ENCODE measurements around the gene GALK1.

GALK1 gene

DNA sequence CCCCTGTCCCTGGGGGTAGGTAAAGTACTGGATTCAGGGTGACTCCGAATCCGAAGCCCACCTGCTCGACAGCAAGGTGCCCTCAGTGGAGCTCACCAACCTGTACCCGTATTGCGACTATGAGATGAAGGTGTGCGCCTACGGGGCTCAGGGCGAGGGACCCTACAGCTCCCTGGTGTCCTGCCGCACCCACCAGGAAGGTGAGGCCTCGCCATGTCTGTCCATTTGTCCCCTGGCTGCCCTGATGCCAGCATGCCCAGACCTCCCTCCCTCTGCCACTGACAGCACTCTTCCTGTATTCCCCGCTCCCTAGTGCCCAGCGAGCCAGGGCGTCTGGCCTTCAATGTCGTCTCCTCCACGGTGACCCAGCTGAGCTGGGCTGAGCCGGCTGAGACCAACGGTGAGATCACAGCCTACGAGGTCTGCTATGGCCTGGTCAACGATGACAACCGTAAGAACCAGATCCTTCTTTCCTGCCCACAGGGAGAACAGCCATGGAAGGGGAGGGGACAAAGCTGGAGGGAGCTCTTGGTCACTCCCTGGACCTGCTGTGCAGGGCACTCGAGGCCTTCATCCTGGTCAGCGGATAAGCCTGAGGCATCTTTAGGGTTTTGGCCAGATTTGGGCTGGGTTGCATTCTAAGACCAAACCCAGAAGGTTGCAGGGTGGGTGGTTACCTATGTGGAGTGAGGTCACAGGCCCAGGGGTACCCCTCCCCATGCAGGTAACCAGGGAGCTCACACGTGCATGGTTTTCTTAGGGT is 14.2 kb downstream of the GALK1 start:
- no peak for DNase-seq (ENCODE audit: low read depth in 2 of 2)

DNA sequence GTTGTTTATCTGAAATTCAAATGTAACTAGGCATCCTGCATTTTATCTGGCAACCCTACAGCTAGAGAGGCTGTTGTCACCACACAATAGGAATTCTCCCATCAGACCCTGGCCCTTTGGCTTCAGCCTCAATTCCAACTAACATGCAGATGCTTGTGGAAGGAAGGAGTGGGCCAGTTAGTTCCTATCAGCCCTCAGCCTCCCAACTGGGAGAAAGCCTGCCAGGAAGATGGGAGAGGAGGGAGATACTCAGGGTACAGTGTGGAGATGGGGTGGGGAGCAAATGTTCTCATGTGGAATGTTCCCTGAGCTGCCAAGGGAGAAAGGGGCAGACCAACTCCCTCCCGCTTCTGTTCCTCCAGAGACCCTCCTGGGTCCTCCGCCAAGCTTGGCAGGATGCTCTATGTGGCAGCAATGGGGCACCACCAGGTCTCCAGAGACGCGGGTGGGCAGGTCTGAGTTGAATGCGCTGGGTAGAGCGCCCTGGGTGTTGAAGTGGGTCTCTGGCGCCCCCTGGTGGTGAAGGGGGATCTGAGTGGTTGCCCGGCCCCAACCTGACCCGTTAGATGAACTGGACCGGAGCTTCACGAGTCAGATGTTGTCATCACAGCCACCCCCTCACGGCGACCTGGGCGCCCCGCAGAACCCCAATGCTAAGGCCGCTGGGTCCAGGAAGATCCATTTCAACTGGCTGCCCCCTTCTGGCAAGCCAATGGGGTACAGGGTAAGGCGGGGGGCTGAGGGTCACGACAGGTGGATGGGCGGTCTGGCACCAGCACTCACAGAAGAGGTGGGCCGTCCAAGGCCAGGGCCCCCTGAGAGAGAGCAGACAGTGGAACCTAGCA is 15.2 kb downstream of the GALK1 start:
- DNase-seq (ENCODE audit: low read depth in 2 of 2) = peak; percentile 74 to 81

DNA sequence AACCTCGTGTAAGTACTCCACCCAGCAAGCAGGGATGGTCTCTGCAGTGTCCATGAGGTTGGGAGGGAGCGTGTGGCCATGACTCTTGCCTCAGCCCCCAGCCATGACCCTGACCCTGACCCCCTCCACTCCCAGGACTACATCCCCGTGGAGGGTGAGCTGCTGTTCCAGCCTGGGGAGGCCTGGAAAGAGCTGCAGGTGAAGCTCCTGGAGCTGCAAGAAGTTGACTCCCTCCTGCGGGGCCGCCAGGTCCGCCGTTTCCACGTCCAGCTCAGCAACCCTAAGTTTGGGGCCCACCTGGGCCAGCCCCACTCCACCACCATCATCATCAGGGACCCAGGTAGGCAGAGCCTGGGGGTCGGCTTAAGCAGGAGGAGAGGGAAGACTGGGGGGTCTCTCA is 16.3 kb downstream of the GALK1 start:
- no peak for DNase-seq (ENCODE audit: low read depth in 2 of 2)

DNA sequence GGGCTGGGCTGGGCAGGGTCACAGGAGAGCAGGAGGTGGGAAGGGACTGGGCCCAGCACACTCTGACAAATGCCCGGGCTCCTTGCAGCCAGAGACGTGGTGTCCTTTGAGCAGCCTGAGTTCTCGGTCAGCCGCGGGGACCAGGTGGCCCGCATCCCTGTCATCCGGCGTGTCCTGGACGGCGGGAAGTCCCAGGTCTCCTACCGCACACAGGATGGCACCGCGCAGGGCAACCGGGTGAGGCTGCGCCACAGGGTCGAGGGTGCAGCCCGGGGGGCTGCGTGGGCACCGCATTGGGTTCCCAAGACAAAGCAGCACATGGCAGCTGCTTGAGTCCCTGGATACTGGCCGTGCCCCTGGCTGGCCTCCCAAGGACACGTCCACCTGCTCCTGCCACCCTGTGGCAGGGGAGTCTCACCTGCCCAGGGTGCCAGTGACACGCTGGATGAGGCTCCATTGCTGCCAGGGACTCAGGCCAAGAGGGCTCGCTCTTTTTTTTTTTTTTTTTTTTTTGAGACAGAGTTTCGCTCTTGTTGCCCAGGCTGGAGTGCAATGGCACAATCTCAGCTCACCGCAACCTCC is 21.3 kb downstream of the GALK1 start:
- no peak for DNase-seq (ENCODE audit: low read depth in 2 of 2)

DNA sequence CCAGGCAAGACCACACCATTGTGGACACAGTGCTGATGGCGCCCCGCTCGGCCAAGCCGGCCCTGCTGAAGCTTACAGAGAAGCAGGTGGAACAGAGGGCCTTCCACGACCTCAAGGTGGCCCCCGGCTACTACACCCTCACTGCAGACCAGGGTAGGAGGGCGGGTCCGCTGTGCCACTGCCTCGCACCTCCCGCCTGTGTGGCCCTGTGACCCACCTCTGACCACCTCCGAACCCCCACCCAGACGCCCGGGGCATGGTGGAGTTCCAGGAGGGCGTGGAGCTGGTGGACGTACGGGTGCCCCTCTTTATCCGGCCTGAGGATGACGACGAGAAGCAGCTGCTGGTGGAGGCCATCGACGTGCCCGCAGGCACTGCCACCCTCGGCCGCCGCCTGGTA is 22.7 kb downstream of the GALK1 start:
- no peak for DNase-seq (ENCODE audit: low read depth in 2 of 2)

DNA sequence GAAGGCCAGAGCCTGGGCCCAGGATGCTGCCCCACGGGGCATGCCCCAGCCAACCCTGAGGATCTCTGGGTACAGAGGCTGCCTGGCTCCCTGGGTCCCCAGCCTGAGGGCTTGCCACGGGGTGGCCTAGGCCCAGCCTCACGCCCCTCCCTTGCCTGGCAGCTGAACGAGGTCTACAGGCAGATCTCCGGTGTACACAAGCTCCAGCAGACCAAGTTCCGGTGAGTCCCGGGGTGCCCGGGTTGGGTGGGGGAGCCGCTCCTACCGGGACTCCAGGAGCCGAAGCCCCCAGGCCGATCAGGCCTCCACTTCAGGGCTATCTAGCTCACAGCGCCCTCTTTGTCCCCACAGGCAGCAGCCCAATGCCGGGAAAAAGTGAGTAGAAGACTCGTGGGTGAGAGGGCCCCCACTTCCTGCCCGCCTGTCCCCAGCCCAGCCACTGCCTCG is 24.3 kb downstream of the GALK1 start:
- DNase-seq (ENCODE audit: low read depth in 2 of 2) = no peak

DNA sequence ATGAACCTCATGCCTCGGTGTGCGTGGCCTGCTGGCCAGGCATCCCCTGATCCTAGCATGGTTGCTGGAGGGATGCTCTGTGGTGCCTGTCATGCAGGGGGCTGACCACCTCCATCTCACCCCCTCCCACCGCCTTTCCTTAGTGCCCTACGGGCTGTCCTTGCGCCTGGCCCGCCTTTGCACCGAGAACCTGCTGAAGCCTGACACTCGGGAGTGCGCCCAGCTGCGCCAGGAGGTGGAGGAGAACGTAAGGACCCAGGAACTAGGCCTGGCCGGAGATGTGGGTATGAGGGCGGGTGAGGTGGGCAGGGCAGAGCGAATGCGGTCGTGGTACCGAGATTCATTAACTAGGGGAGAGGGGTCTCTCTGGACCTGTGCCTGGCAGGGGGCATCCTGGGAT is 24.8 kb downstream of the GALK1 start:
- no peak for DNase-seq (ENCODE audit: low read depth in 2 of 2)

DNA sequence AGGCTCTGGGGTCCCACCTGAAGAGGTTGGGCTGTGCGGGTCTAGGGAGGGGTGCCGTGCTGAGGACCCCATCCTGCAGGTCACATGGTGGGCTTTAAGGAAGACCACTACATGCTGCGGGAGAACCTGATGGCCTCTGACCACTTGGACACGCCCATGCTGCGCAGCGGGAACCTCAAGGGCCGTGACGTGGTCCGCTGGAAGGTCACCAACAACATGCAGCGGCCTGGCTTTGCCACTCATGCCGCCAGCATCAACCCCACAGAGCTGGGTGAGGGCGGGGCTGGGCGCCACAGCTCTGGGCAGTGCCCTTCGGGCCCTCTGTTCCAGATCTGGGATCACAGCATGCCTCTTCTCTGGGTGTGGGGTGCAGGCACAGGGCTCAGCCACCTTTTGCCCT is 25.2 kb downstream of the GALK1 start:
- no peak for DNase-seq (ENCODE audit: low read depth in 2 of 2)

DNA sequence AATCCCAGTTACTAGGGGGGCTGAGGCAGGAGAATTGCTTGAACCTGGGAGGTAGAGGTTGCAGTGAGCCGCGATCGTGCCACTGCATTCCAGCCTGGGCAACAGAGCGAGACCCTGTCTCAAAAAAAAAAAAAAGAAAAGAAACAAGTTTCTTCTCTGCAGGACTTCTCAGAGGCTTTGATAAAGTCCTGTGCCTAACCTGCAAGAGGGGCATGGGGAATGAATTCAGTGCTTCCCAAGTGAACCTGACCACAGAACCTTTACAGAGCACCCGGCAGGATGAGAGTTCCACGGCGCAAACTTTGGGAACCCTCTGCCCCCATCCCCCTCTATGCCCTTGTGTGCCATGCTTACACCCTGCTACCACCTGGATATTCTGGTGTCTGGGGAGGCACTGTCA is 25.8 kb downstream of the GALK1 start:
- DNase-seq (ENCODE audit: low read depth in 2 of 2) = no peak

DNA sequence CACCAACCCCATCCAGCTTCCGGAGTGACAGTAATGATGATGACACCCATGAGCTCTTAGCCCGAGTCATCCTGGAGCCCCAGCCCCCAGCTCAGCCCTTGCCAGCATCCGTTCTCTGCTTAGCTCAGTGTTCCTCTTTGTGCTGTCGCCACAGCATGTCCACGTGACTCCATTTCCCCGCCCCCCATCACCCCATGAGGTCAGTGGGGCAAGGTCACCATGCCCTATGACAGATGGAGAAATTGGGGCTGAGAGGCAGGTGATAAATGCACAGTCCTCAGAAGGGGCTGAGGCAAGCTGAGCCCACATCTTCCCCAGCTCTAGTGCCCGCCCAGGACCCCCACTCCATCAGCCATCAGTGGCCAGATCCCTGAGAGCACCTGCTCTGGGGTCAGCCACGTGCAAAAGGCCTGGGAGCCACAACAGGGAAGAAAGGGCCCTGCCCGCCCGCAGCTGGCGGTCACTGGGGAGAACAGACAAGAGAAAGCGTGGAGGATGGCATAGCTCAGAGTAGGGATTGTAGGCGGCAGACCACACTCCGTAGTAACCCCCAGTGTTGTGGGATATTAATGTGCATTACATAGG is 26.7 kb downstream of the GALK1 start:
- DNase-seq (ENCODE audit: low read depth in 2 of 2) = no peak

DNA sequence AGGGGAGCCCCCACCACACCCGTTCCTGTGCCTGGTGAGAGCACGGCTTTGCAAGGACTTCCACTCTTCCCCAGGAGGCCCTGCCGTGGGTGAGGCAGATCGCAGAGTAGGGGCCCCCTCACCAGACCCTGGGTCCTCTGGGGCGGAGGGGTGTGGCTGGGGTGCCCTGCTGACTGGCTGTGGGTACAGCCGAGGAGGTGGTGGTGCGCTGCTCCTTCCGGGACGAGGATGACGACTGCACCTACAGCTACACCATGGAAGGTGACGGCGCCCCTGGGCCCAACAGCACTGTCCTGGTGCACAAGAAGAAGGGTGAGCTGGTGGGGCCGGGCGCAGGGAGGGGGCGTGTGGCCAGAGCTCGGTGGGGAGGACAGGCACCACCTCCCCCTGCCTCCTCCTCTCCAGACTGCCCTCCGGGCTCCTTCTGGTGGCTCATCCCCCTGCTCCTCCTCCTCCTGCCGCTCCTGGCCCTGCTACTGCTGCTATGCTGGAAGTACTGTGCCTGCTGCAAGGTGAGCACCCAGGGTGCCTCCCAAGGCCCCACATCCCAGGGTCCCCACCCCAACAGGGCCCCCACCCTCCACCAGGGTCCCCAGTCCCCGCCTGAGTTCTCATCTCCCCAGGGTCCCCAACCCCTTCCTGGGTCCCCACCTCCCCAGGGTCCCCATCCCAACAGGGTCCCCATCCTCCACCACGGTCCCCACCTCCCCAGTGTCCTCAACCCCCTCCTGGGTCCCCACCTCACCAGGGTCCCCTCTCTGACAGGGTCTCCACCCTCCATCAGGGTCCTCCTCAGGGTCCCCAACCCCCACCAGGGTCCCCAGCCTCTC is 27.6 kb downstream of the GALK1 start:
- no peak for DNase-seq (ENCODE audit: low read depth in 2 of 2)

DNA sequence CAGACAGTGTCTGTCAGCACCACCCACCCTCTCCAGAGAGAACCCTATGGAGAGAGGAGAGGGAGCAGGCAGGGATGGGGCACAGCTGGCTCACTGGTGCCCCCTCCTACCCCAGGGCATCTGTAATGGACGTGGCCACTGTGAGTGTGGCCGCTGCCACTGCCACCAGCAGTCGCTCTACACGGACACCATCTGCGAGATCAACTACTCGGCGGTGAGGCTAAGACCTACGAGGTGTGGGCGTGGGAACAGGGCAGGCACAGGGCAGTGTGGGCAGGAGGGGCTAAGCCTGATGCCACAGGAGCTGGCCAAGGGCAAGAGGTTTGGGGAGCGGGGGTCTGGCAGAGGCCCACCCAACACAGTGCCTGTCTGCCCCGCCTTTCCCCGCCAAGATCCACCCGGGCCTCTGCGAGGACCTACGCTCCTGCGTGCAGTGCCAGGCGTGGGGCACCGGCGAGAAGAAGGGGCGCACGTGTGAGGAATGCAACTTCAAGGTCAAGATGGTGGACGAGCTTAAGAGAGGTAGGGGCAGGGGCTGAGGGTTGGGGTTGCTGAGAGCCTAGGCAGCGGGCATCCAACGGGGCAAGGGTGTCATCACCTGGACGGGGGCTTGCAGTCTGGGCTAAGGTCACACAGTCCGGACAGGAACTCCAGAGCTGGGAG is 28.7 kb downstream of the GALK1 start:
- DNase-seq (ENCODE audit: low read depth in 2 of 2) = no peak

DNA sequence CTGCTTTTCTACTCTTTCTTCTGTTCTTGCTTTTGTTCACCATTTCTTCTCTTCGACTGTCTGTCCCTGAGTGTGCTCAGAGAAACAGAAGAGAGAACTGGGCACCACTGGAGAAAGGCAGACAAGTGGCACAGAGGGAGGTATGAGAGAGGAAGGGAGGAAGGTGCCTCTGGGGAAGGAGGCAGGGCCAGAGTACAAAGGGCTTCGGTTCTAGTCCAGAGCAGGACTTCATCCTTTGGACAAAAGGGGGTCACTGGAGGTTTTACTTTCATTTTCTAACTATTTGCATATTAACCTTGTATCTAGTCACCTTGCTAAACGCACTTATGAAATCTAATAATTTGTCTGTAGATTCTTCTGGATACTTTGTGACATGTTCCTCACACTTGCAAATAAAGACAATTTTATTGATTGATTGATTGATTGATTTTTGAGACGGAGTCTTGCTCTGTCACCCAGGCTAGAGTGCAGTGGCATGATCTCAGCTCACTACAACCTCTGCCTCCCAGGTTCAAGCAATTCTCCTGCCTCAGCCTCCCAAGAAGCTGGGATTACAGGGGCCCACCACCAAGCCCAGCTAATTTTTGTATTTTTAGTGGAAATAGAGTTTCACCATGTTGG is 30.2 kb downstream of the GALK1 start:
- DNase-seq (ENCODE audit: low read depth in 2 of 2) = no peak

DNA sequence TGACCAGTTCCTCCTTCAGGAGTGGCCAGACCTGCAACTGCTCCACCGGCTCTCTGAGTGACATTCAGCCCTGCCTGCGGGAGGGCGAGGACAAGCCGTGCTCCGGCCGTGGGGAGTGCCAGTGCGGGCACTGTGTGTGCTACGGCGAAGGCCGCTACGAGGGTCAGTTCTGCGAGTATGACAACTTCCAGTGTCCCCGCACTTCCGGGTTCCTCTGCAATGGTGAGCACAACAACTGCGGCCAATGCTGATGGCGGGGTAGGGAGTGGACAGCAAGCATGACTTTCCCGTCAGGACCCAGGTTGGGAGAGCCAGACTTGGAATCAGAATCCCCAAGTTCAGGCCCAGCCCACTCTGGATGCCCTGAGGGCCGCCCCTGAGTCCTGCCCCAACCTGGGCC is 31.5 kb downstream of the GALK1 start:
- no peak for DNase-seq (ENCODE audit: low read depth in 2 of 2)

DNA sequence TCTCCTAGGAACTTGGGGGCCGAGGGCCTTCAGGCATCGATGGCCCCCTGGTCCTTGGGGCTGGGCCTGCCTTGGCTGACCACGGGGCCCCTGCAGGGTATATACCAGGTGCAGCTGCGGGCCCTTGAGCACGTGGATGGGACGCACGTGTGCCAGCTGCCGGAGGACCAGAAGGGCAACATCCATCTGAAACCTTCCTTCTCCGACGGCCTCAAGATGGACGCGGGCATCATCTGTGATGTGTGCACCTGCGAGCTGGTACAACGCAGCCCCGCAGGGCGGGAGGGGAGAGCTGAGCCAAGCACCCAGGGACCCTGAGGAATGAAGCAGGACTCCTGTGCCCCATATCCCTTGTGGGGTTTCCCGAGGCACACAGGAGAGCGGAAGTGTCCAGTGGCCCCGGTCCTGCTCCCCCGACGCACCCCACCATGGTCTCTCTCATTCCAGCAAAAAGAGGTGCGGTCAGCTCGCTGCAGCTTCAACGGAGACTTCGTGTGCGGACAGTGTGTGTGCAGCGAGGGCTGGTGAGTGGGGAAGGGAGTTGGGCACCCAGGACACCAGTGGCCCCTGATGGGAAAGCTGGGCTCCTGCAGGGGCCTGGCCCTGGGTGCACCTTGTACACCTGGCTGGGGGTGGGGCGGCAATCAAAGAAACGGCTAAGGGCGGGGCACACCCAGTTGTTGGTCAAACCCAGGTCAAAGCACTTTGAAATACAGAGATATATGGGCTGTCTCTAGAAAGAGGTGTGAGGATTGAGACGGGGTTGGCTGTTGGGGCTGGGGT is 33.1 kb downstream of the GALK1 start:
- DNase-seq (ENCODE audit: low read depth in 2 of 2) = no peak

DNA sequence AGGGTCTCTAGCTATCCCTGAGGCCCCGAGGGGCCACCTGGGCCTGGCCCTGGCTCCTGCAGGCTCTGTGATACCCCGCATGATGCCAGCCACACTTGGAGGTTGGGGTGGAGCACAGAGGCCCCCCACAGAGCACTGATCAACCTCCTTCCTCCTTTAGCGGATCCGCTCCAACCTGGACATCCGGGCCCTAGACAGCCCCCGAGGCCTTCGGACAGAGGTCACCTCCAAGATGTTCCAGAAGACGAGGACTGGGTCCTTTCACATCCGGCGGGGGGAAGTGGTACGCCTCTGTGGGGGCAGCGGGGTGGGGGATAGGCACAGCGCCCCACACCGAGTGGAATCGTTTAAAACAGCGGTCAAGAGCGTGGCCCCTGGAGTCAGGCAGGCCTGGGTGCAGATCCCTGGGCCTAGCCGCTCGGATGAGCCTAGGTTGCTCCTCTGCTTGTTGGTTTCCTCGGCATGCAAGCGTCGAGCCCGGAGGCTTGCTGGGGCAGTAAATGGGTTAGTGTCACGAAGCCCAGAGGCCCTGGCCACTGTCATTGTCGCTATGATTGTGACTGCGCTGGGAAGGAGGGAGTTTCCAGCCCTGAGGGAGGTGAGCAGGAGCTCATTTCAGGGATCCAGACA is 33.8 kb downstream of the GALK1 start:
- DNase-seq (ENCODE audit: low read depth in 2 of 2) = no peak

DNA sequence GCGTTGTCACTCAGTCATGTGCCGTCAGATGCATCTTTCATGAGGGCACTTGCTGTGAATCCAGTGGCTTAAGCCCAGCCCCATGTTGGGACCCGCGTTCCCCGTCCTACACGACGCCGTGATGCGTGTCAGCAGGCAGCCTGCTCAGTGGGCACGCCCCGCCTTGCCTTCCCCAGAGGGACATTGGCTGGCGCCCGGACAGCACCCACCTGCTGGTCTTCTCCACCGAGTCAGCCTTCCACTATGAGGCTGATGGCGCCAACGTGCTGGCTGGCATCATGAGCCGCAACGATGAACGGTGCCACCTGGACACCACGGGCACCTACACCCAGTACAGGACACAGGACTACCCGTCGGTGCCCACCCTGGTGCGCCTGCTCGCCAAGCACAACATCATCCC is 34.9 kb downstream of the GALK1 start:
- DNase-seq (ENCODE audit: low read depth in 2 of 2) = no peak

DNA sequence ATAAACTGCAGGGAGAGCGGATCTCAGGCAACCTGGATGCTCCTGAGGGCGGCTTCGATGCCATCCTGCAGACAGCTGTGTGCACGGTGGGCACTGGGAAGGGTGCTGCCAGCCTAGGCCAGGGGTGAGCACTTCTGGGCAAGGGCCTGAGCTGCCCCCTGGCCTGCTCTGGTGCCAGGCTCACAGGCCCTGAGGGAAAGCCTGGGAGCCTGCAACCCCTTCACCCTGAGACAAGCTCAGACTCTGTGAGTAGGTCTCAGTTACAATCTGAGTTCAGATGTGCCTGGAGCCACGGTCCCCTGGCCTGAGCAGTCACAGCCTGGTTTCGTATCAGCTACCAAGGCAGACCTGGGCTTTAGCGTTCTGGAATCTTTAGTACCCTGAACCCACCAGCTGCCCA is 35.6 kb downstream of the GALK1 start:
- no peak for DNase-seq (ENCODE audit: low read depth in 2 of 2)

DNA sequence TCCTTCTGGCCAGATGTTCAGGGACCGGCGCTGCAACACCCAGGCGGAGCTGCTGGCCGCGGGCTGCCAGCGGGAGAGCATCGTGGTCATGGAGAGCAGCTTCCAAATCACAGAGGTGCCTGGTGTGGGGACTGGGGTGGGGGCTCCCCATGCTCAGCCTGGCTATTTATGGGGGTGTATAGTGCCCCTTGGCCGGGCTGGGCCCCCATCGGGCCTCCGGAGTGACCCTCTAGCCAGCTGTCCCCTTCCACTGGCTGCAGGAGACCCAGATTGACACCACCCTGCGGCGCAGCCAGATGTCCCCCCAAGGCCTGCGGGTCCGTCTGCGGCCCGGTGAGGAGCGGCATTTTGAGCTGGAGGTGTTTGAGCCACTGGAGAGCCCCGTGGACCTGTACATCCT is 37.6 kb downstream of the GALK1 start:
- no peak for DNase-seq (ENCODE audit: low read depth in 2 of 2)
